ENCODE measurements around the gene DNM2. TPM values are rescaled to one million over a fixed set of nuclear protein-coding genes. Genes with fewer than 3 reads are reported as not detected.

The DNM2 gene
- total and polyA plus RNA-seq, 9 of the 15 experiments (the other 6 are each of a cell fraction or from before 2014, with no cell fraction given), result 2.2 to 161 (median 72.6) TPM

- TF ChIP-seq VEZF1 (CRISPR knock-in tag; IDR thresholded peaks at IDR 0.05) (peak; percentile 94), NONO (IDR thresholded peaks at IDR 0.05; ENCODE audit: low read depth in 2 of 2, low read length in 1 of 2) (peak in 1 of 2 experiments; percentile 78; a peak in 2 of 4 replicates), ARID1B (IDR thresholded peaks at IDR 0.05) (no peak), SMC3 (conservative IDR thresholded peaks at IDR 0.05; ENCODE audit: insufficient read depth, low read depth, low read length) (peak; percentile 48; the same call in 1 of the 2 replicates), CREB1 (IDR thresholded peaks at IDR 0.05) (peak; percentile 94), CREB1 (CRISPR knock-in tag; IDR thresholded peaks at IDR 0.05) (peak; percentile 92), MTA1 (IDR thresholded peaks at IDR 0.05; ENCODE audit: borderline replicate concordance) (peak; percentile 77), USF2 (CRISPR knock-in tag; IDR thresholded peaks at IDR 0.05) (no peak), RBM34 (IDR thresholded peaks at IDR 0.05; ENCODE audit: borderline replicate concordance, insufficient read depth, low read length) (0 out of 2 replicates have a peak, but pooled peaks have one; percentile 59), ATF3 (IDR thresholded peaks at IDR 0.05) (no peak), ATF3 (CRISPR knock-in tag; conservative IDR thresholded peaks at IDR 0.05) (no peak), GABPB2 (CRISPR knock-in tag; conservative IDR thresholded peaks at IDR 0.05) (no peak), E2F1 (CRISPR knock-in tag; IDR thresholded peaks at IDR 0.05) (peak; percentile 54; the same call in 1 of the 2 replicates), TEAD1 (CRISPR knock-in tag; IDR thresholded peaks at IDR 0.05) (0 out of 4 replicates have a peak, but pooled peaks of 1 of the 2 experiments have one; percentile 56), ZFX (CRISPR knock-in tag; IDR thresholded peaks at IDR 0.05) (0 out of 2 replicates have a peak, but pooled peaks have one; percentile 13), NRF1 (conservative IDR thresholded peaks at IDR 0.05 in 1 of 2, IDR thresholded peaks at IDR 0.05 in 1 of 2) (peak; percentile 86 to 87), JUN (IDR thresholded peaks at IDR 0.05; ENCODE audit: borderline replicate concordance, low read depth, low read length) (peak; percentile 15; the same call in 1 of the 2 replicates), JUN (CRISPR knock-in tag; IDR thresholded peaks at IDR 0.05; ENCODE audit: borderline replicate concordance) (no peak)
- TF ChIP-seq, protein P1, sequence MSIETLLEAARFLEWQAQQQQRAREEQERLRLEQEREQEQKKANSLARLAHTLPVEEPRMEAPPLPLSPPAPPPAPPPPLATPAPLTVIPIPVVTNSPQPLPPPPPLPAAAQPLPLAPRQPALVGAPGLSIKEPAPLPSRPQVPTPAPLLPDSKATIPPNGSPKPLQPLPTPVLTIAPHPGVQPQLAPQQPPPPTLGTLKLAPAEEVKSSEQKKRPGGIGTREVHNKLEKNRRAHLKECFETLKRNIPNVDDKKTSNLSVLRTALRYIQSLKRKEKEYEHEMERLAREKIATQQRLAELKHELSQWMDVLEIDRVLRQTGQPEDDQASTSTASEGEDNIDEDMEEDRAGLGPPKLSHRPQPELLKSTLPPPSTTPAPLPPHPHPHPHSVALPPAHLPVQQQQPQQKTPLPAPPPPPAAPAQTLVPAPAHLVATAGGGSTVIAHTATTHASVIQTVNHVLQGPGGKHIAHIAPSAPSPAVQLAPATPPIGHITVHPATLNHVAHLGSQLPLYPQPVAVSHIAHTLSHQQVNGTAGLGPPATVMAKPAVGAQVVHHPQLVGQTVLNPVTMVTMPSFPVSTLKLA (conservative IDR thresholded peaks at IDR 0.05), result peak; percentile 36 to 58; a peak in 2 of 4 replicates
- TF ChIP-seq, protein P2, sequence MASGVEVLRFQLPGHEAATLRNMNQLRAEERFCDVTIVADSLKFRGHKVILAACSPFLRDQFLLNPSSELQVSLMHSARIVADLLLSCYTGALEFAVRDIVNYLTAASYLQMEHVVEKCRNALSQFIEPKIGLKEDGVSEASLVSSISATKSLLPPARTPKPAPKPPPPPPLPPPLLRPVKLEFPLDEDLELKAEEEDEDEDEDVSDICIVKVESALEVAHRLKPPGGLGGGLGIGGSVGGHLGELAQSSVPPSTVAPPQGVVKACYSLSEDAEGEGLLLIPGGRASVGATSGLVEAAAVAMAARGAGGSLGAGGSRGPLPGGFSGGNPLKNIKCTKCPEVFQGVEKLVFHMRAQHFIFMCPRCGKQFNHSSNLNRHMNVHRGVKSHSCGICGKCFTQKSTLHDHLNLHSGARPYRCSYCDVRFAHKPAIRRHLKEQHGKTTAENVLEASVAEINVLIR (CRISPR knock-in tag; IDR thresholded peaks at IDR 0.05), result 0 out of 2 replicates have a peak, but pooled peaks have one; percentile 44
These were observed 153.2 kb downstream of the DNM2 start, which contains the start of gene CARM1 (continued) for GRCh38 chr19:10870955-10871603.
